ENCODE measurements around the gene ZCCHC9. TPM values are rescaled to one million over a fixed set of nuclear protein-coding genes. Genes with fewer than 3 reads are reported as not detected.
"Not testable (repeated sequence)": the region's sequence is repeated elsewhere in the genome, so short reads cannot be mapped to it uniquely, and the experiment has no call there.

ZCCHC9 gene
- total RNA-seq, 2 experiments from 2014 or later: 38.4 to 39.2 TPM

DNA sequence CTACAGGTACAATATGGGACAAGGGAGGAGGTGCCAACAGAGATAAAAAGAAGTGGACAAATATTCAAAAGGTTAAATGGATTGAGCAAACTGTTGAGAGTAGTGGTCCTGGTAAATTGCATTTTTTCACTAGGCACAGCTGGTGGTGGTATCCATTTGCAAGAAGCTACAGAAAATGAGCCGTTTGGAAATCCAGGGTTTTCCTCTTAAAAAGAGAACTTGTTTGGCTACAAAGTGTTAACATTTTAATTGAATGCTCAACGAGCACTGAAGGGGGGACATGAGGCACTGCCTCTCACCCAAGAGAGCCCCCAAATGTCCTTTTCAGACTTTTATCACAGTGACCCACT is 491 bp upstream of the ZCCHC9 start:
- ChIA-PET CTCF (interaction anchor here (1.4 kb wide), 1 partner anchor 17 kb away, joined by 6 read pairs; no protein-coding TSS in a partner anchor), POLR2A (no interaction called here)

DNA sequence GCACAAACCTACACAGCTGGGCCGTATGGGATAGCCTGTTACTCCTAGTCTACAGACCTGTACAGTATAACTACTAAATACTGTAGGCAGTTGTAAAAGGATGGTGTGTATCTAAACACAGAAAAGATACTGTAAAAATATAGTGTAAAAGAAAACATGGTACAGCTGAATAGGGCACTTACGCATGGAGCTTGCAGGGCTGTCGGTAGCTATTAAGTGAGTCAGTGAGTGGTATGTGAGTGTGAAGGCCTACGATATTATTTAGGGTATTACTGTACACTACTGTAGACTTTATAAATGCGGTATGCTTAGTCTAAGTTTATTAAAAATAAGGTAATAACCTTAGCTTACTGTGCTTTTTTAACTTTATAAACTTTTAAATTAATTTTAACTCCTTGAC is 1.2 kb downstream of the ZCCHC9 start:
- POLR2A ChIA-PET: interaction anchor here (0.6 kb wide), 3 partner anchors 86 to 633 kb away, joined by 3 to 4 read pairs (median 4); no protein-coding TSS in a partner anchor
- CTCF ChIA-PET: interaction anchor here (1.2 kb wide), 1 partner anchor 15 kb away, joined by 3 read pairs; no protein-coding TSS in a partner anchor

DNA sequence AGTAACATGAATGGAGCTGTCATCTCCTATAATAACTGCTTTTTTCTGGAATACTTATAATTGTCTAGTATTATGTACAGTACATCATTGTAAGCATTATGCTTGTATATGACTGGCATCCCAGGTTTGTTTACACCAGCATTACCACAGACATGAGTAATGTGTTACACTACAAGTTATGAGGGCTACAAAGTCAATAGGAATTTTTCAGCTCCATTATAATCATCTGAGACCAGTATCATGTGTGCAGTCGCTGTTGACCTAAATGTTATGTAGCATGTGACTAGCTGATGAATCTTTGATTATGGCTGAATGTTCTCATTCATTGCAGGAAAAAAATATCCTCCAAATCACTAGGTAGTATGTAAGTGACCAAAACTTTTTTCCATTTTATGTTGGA is 2.2 kb downstream of the ZCCHC9 start:
- ChIA-PET CTCF (no interaction called here), POLR2A (no interaction called here)

DNA sequence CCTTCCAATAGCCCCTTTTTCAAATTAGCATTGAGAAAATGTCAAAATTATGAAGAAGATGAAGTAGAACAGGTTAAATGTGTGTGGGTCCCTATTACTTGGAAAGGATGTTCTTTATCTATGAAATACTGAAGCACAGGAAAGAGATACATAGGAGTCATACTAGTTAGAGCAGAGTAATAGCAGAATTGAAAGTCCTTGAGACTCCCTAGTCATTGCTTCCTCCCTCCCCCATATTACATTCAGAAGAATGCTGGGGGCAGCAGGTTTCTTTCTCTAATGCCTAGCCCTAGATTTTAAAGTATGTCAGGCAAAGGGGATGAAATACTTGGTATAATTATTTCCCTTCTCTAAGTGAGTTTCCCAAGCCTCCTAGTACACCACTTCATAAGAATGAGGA is 4.4 kb downstream of the ZCCHC9 start:
- POLR2A ChIA-PET: no interaction called here

DNA sequence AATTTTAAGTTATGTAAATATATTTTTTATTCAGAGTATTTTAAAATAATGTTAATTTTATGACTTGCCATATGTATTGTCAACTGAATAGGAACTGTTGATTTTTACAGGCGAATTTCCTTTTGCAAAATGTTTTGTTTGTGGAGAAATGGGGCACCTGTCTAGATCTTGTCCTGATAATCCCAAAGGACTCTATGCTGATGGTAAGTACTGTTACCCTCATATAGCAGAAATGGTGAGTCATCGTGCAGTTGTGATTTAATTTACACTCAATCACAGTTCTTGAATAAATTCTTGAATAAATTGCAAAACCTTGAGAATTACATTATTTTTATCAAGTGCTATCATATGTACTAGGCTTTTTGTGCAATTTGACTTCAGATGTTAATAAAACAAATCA is 7.4 kb downstream of the ZCCHC9 start:
- CTCF ChIA-PET: no interaction called here

More for the DNA sequence above, 4.4 kb downstream of the ZCCHC9 start:
- CTCF ChIA-PET: no interaction called here

DNA sequence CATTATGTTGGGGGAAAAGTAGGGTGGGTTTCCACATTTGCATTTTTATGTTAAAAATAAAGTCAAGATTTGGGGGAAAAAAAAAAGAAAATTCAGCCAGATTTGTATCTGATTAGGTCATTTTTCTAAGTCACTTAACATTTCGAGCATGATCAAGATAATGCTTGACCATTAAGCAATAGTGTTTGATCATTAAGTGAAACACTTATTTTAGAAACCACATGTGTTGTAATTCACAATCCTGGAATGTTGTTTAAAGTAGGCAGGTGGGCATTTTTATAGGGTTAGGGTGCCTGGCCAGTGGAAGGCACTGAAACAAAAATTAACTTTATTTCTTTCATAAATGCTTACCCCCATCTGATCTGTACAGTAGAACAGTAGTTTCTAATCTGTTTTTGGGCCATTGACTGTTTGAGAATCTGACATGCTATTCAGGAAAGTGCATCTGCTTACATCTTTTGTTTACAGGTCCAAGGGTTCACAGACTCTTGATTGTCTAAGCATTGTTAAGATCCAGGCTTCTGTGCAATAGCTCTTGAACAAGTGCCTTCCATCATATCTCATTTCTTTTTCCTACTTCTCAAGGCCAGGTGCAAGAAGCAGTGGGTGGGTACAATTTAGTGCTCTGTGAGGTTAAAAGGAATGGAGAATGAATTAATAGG is 9.1 kb downstream of the ZCCHC9 start:
- ChIA-PET POLR2A (no interaction called here), CTCF (no interaction called here)

More for the DNA sequence above, 7.4 kb downstream of the ZCCHC9 start:
- POLR2A ChIA-PET: no interaction called here

DNA sequence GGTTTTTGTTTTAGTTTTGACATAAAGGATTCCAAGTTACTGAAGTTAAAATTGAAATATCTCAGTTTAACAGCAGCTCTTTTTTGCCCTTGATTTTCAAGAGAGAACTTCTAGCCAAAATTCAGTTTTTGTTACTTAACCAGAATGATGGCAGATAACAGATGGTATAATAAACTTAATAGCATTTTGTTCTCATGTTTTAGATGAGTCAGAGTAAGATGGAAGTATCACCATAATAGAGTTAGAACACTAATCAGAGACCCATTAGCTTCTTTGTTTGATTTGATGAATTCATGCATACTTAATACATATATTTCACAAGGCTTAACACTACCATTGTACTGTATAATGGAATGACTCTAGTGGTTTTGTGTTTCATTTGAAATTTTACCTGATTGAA is 11.9 kb downstream of the ZCCHC9 start:
- POLR2A ChIA-PET: no interaction called here

DNA sequence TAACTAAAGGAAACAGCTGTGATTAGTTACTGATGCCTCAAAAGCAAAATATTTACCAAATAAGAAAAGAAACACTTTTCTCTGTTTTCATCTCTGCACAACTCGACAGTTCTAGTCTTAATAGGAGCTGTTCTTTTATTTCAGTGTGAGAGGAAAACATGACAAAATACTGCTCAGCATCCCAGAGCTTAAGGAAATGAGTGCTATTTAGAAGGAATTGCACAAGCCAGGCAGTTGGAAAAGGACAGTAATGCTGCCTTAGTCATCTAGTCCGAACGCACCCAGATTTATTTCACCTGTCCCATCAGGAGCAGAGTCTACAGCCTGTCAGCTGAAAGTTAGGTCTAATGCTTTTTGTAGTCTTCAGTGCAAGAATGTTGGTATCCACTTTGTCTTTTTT is 12.3 kb downstream of the ZCCHC9 start:
- ChIA-PET CTCF (no interaction called here), POLR2A (no interaction called here)

More for the DNA sequence above, 11.9 kb downstream of the ZCCHC9 start:
- CTCF ChIA-PET: no interaction called here

DNA sequence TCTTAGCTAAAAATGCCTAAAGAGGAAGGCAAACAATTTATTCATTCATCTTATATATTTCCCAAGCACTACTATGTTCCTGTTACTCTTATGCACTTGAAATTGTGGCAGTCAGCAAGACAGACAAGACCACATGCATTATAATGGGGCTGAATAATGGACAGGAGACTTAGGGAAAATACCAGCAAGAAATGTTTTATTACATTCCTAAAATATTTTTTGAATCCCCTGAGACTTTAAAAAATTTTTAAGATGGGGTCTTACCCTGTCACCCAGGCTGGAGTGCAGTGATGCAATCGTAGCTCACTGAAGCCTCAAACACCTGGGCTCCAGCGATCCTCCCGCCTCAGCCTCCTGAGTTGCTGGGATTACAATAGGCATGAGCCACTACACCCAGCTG is 13.2 kb downstream of the ZCCHC9 start:
- ChIA-PET POLR2A (interaction anchor here (0.5 kb wide), 1 partner anchor 606 kb away, joined by 3 read pairs; no protein-coding TSS in a partner anchor), CTCF (no interaction called here)

DNA sequence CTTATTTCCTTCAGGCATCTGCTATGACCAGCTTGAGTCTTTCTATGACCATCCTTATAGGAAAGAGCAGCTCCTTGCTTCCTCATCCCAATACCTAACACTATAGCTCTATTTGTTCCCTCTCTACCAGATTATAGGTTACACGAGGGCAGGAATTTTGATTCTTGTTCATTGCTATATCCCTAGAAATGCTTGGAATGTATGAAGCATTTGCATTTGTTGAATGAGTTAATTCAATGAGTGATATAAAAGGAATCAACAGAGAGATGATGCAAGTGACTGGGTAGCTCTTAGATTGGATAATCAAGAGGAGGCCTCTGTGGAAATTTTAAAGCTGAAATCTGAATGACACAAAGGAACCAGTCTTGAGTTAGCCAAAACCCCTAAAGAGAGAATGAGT is 13.9 kb downstream of the ZCCHC9 start:
- CTCF ChIA-PET: no interaction called here
- POLR2A ChIA-PET: no interaction called here

DNA sequence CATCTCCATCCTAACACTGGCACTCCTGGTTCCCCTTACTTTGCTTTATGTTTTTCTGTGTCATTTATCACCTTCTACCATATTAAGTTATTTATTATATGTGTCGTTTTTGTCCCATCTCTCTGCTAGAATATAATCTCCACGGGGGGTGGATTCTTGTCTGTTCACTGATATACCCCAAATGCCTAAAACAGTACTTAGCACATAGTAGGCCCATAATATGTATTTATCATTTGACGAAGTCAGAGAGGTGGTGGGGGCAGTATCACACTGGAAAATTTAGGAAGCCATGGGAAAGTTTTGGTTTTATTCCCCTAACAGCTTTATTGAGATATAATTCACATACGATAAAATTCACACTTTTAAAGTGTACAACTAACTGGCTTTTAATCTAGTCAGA is 14.4 kb downstream of the ZCCHC9 start:
- POLR2A ChIA-PET: no interaction called here
- CTCF ChIA-PET: no interaction called here

DNA sequence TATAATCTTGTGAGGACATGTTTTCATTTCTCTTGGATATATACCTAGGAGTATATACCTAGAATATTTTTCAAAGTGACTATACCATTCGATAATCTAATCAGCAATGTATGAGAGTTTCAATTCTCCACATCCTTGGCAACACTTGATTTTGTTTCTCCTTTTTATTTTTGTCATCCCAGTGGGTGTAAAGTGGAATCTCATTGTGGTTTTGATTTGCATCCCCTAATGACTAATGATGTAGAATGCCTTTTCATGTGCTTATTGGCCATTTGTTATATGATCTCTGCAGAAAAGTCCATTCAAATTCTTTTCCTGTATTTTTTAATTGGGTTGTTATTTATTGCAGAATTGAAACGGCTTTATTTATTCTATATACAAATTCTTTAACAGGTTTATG is 15.2 kb downstream of the ZCCHC9 start:
- ChIA-PET POLR2A (no interaction called here), CTCF (no interaction called here)

DNA sequence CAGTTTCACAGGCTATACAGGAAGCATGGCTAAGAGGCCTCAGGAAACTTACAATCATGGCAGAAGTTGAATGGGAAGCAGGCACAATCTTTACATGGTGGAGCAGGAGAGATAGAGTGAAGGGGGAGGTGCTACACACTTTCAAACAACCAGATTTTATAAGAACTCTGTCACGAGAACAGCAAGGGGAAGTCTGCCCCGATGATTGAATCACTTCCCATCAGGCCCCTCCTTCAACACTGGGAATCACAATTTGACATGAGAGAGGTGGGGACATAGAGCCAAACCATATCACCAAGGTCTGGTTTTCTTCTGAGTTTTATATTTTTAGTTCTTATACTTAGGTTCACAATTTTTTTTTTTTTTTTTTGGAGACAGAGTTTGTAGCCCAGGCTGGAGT is 16.1 kb downstream of the ZCCHC9 start:
- ChIA-PET CTCF (no interaction called here), POLR2A (no interaction called here)

DNA sequence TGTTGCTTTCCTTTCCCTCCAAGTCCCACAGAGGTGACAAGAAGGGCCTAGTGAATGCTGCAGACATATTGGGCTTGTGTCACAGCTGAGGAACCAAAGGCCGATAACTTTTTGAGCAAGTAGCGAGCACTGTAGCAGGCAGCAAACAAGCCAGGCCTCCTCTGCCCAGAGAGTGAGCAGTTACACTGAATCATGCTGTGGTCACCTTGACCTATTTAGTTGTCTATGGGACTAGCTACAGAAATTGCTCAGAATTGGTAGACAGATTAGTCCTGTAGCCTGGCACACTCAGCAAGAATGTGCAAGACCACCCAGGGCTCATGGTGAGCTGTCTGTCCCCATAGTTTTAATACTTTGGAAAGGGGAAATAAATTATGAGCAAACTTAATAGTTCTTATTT is 25.2 kb downstream of the ZCCHC9 start:
- CTCF ChIA-PET: no interaction called here
- POLR2A ChIA-PET: no interaction called here

DNA sequence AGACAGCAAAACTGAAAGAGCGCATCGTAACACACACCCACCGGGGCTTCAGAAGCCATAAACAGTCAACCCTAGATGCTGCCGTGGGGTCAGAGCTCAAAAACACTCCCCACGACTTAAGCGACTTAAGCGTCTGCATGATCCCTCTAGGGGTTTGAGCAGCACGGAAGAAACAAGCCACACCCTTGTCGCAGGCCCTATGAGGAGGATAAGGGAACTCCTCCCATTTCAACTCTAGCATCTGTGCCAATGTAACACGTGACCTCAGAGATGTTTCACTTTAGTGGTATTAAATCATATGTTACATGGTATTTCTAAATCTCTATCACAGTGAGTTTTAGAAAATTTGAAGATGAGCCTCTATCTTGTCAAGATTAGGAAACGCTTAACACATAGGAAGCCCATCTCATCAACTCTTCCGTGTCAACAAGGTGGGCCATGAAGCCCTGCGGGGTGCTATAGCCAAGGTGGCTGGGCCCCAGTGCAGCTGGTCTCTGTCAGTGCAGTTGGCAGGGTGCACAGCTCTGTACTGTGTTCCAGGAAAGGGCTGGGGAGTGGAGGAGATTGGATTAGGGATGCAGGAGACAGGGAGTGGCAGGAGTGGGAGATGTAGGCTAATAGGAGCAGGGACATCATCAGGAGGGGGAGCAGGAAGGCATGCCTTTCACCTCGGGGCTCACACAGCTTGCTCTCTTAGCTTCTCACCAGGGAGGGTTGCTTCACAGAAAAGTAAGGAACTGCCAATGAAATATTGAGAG is 33.1 kb downstream of the ZCCHC9 start:
- CTCF ChIA-PET: no interaction called here
- POLR2A ChIA-PET: no interaction called here

DNA sequence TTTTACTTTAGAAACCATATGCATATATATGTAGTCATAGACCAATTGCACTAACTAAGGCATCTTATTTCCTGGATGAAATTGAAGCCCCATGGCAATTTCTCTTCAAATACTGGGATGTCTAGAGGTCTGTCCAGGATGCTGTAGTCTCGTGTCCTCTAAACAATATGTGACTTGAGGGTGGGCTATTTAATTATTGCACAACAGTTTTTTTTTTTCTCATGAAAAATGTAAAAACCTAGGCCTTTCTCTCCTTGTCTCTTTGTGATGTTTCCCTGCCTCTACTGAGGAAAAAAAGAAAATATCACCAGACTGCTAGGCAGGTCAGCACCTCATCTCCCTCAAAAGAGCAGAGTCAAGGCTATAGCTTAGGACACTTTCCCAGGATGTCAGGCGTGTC is 34.6 kb downstream of the ZCCHC9 start:
- ChIA-PET POLR2A (no interaction called here), CTCF (no interaction called here)

DNA sequence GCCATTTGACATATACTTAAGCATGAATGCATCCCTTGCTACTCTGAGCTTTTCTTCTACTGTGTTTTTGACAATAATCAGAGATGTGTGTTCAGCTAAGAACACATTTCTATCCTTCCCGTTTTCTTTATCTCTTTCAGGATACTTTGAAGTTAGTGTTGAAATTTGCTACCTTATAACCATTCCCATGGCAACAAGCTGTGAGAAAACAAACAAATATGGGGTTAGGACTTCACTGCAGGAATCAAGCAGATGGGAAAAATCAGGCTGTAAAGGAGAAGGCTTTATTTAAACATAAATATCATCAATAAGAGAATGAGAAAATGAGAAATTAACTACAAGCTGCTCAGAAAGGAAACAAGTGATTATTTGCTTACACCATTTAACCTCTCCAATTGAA is 35.2 kb downstream of the ZCCHC9 start:
- ChIA-PET POLR2A (no interaction called here), CTCF (no interaction called here)

DNA sequence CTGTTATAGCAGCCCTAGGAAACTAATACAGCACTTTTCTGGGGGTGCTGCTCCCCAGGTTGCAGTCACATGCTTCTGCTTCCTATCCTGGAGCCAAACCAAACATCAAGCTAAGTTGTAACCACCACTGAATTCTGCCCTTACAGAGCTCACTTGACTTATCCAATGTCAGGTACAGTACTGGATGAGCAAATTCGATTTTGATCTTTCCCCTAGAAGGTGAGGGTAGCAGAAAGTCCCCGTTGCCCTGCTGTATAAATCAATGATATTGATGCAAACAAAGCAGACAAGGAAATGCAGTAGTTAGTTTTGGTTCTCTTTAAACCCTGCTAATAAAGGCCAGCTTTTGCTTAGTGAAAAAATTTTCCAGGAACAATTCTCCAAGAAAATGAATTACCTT is 36.4 kb downstream of the ZCCHC9 start:
- POLR2A ChIA-PET: no interaction called here
- CTCF ChIA-PET: no interaction called here

DNA sequence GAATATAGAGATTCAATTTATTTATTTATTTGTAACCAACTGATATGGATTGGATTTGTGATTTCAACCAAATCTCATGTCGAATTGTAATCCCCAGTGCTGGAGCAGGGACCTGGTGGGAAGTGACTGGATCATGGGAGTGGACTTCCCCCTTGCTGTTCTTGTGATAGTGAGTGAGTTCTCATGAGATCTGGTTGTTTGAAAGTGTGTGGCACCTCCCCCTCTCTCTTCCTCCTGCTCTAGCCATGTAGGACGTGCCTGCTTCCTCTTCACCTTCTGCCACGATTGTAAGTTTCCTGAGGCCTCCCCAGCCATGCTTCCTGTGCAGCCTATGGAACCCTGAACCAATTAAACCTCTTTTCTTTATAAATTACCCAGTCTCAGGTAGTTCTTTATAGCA is 36.8 kb downstream of the ZCCHC9 start:
- CTCF ChIA-PET, POLR2A ChIA-PET: not testable (repeated sequence)

DNA sequence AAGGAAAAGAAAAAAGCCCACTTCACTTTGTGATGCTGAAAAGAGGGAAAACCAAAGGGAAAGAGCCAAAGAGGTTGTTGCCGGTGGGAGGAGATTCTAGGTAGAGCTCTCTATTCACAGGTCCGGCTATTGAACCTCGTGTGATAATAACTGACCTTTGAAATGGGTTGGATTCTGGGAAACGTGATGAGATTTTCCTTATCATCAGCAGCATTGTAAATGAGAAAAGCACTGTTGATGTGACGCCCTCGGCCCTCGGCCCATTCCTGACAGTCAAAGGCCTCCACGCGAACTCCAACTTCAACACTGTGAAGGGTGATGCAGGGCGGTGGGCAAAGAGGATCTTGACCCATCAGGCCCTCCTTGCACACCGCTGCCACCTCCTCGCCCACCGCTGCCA is 43.3 kb downstream of the ZCCHC9 start:
- CTCF ChIA-PET: no interaction called here
- POLR2A ChIA-PET: no interaction called here

DNA sequence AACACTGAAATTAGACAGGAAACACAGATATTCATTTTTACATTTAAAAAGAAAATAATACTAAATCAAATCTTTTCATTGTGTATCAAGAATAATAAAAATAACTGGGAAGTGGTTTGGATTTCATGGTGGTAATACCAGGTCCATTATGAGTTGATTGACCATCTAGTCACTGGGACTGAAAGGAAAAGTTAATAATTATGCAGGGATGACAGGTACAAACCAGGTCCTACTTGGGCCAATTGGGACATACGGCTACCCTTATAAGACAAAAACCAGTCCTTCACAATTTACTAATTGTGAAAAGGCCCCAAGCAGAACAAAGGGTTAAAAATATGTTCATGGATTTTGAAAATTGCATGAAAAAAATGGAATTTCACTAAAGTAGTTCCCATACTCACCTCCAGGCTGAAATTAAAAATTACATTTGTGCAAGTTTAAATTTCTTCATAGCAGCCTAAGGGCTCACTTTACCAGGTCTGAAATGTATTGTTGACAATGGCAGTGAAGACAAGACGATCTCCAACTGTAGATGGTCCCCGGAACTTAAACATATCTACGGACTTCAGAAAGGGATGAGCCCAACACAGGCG is 44.1 kb downstream of the ZCCHC9 start:
- POLR2A ChIA-PET: no interaction called here

More for the DNA sequence above, 44.1 kb downstream of the ZCCHC9 start:
- CTCF ChIA-PET: no interaction called here
